LNCaP clone FGC (cell line): ENCODE data around the gene ERCC3.
A peak's percentile ranks its signal among the peaks of the same experiment; 100 is the strongest.

ENCODE experiments used
- DNase-seq: peaks from one replicate; pipeline ENCODE4 v3.0.0-alpha.2; 2011; ENCODE audit warnings: low read depth
- H3K4me3 ChIP-seq: 2 replicates; pipeline ENCODE4 v1.5.1; 2011; ENCODE audit warnings: mild to moderate bottlenecking, low read depth, low read length, control low read depth
- TF ChIP-seq, protein P1 (sequence below): IDR thresholded peaks from 2 replicates; pipeline ENCODE4 v1.5.1; 2012; ENCODE audit warnings: mild to moderate bottlenecking; ENCODE audit not compliant: control insufficient read depth, insufficient read depth; ENCODE audit errors: extremely low read depth

Gene ERCC3

DNA sequence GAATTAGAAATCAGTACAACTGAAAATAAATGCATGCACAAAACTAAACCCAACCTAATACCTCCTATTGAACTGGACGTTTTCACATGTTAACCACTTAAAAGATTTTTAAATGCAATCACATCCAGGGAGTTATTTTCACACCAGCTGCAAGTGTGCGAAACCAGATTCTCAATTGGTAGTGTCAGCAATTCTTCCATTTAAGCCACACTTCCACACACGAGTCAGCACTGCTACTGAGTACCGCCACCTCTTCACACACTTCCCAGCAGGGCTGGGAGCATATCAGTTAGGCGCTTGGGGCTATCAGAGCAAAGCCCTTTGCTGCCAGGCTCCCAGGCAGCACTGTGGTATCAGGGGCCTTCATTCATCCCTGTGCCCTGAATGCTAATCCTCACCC lies 14.2 kb downstream of the ERCC3 start:
- TF ChIP-seq, protein P1, sequence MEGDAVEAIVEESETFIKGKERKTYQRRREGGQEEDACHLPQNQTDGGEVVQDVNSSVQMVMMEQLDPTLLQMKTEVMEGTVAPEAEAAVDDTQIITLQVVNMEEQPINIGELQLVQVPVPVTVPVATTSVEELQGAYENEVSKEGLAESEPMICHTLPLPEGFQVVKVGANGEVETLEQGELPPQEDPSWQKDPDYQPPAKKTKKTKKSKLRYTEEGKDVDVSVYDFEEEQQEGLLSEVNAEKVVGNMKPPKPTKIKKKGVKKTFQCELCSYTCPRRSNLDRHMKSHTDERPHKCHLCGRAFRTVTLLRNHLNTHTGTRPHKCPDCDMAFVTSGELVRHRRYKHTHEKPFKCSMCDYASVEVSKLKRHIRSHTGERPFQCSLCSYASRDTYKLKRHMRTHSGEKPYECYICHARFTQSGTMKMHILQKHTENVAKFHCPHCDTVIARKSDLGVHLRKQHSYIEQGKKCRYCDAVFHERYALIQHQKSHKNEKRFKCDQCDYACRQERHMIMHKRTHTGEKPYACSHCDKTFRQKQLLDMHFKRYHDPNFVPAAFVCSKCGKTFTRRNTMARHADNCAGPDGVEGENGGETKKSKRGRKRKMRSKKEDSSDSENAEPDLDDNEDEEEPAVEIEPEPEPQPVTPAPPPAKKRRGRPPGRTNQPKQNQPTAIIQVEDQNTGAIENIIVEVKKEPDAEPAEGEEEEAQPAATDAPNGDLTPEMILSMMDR, result no peak
- no peak overlapping the region for H3K4me3 ChIP-seq
- no peak for DNase-seq

DNA sequence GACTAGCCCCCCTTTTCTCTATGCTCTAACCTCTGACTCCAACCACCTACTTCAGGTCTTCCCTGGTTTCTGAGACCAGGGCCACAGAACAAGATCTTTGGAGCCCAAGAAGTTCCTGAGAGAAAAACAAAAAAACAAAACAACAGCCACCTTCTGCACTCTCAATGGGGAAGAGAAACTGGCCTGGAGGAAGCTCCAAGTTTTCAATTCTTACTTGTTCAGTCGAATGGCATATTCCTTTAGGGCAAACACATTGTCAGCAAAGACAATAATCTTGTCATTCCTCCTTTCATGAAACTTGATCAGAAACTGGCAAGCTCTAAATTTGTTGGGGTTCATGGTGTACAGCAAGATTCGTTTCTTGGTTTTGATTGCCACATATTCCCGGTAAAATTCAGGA lies 15.0 kb downstream of the ERCC3 start:
- TF ChIP-seq, protein P1, result no peak
- no peak overlapping the region for H3K4me3 ChIP-seq
- no peak for DNase-seq

DNA sequence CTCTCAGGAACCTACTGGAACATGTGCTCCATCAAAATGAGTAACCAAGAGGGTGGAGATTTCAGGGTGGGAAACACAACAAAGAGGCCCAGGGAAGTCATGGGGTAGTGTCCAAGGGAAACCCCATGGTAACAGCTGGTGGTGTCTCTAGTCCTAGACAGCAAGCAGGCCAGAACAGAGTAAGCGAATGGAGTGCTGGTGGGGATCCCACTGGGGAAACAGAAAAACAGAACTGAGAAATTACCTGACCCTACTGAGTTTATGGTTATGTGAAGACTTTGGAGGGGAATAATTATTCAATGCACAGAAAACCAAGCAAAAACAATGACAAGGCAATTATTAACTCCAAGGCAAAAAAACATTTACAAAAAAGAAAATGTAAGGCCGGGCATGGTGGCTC lies 16.9 kb downstream of the ERCC3 start:
- TF ChIP-seq, protein P1, result no peak
- DNase-seq, result no peak
- no peak overlapping the region for H3K4me3 ChIP-seq

DNA sequence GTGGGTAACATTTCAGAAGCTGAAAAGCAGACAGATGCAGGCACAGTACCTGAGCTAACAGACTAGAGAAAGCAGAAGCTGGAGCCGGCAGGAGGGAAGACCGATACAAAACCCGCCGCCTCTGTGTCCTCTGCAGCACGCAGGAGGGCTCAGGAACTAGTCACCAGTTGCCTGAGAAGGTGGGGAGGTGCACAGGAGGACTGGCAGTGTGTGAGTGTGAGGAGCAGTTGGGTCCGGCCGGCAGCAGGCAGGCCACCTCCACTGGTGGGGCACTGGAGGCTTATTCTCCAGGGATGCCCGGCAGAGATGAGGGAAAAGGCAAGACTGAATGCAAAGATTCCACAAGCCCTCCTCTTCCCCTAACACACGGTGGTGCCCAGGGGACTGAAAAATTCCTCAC lies 18.2 kb downstream of the ERCC3 start:
- DNase-seq, result no peak
- TF ChIP-seq, protein P1, result no peak

DNA sequence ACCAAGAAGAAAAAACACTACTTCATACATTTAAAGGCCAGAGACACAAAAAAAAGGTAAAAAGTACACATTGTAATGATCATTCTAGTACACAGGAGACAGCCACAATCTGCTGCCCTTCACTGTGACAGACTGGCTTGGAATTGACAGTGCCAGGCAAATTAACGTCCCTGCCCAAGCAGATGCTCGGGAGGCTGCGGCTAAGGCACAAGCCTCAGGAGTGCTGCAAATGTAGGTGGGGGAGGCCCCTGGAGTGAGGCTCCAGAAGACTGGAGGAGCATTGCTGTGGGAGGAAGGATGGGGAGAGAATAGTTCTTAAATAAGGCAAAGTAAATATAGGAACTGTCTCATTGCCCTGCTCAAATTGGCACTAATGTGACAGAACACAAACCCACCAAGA lies 18.6 kb downstream of the ERCC3 start:
- no peak overlapping the region for H3K4me3 ChIP-seq
- DNase-seq, result no peak
- TF ChIP-seq, protein P1, result no peak

More for the DNA sequence above, 18.2 kb downstream of the ERCC3 start:
- H3K4me3 ChIP-seq, result no peak overlapping the region

DNA sequence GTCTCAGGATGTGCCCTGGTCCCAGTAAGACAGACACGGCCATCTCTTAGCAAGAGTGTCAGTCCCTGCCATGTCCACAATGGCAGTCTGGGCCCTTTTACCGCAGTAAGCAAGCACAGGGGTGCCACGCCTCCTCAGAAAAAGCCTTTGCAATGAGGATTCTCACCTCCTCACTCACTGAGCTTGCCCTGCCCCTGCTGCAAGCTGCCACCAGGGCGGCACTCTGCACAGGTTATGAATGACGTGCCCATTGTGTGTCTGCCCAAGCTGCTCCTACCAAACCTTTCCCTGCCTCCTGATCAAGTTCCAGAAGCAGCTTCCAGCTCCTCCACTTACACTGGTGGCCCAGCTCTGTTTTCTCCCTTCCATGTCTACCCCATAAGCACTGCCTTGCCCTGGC lies 23.3 kb downstream of the ERCC3 start:
- H3K4me3 ChIP-seq, result no peak overlapping the region
- TF ChIP-seq, protein P1, result 0 out of 2 replicates have a peak, but pooled peaks have one; percentile 10
- DNase-seq, result no peak

DNA sequence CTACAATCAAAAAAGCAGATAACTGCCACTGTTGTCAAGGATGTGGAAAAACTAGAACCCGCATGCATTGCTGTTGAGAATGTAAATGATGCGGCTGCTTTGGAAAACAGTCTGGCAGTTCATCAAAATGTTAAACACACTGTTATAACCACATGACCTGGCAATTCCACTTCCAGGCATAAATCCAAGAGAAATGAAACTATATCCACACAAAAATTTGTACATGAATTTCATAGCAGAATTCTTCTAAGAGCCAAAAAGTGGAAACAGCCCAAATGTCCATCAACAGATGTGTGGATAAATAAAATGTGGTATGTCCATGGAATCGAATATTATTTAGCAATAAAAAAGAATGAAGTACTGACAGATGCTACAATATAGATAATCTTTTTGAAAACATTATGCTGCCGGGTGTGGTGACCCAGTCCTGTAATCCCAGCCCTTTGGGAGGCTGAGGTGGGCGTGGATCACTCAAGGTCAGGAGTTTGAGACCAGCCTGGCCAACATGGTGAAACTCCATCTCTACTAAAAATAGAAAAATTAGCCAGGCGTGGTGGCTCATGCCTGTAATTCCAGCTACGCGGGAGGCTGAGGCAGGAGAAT lies 32.0 kb downstream of the ERCC3 start:
- TF ChIP-seq, protein P1, result no peak
- H3K4me3 ChIP-seq, result no peak overlapping the region
- DNase-seq, result peak; percentile 4
